Spleen (tissue), 11 donors: ENCODE data around the gene CALN1. TPM values are rescaled to one million over a fixed set of nuclear protein-coding genes. Genes with fewer than 3 reads are reported as not detected.

ENCODE experiments used
- DNase-seq: peaks from one replicate; pipeline ENCODE4 v3.0.0-alpha.2; 2020
- H3K27ac ChIP-seq, 8 donors: fragments of 200-600 bp; sonication (generic) in 7 of 8; 1 replicate in 4 of 8; 2 replicates in 4 of 8; pipeline versions ENCODE4 v1.5.0 to v1.8.0; 2016 to 2021; ENCODE audit warnings: inconsistent platforms in 4 of 8, mild to moderate bottlenecking in 4 of 8, moderate library complexity in 1 of 8
- H3K27me3 ChIP-seq, 7 donors: fragments of 200-600 bp; sonication (generic) in 6 of 7; replicated peaks in 1 of 7; 1 replicate in 4 of 7; 2 replicates in 3 of 7; pipeline versions ENCODE4 v1.5.0 to v1.8.0; 2016 to 2021; ENCODE audit warnings: inconsistent platforms in 3 of 7, mild to moderate bottlenecking in 1 of 7
- H3K36me3 ChIP-seq, 6 donors: fragments of 200-600 bp; sonication (generic) in 5 of 6; 1 replicate in 4 of 6; 2 replicates in 2 of 6; pipeline versions ENCODE4 v1.5.0 to v1.8.0; 2016 to 2021; ENCODE audit warnings: inconsistent platforms in 2 of 6
- H3K4me1 ChIP-seq, 6 donors: fragments of 200-600 bp; sonication (generic) in 5 of 6; 1 replicate in 3 of 6; 2 replicates in 3 of 6; pipeline versions ENCODE4 v1.5.0 to v1.8.0; 2016 to 2021; ENCODE audit warnings: inconsistent platforms in 3 of 6
- H3K4me3 ChIP-seq, 8 donors: fragments of 200-600 bp; sonication (generic) in 7 of 8; 1 replicate in 4 of 8; 2 replicates in 4 of 8; pipeline versions ENCODE4 v1.5.0 to v1.8.0; 2016 to 2021; ENCODE audit warnings: inconsistent platforms in 4 of 8, mild to moderate bottlenecking in 4 of 8, moderate library complexity in 2 of 8
- H3K9me3 ChIP-seq, 8 donors: fragments of 200-600 bp; sonication (generic) in 7 of 8; 1 replicate in 4 of 8; 2 replicates in 4 of 8; pipeline versions ENCODE4 v1.5.0 to v1.8.0; 2016 to 2021; ENCODE audit warnings: inconsistent platforms in 4 of 8
- CTCF ChIP-seq, 11 experiments: fragments of 200-600 bp in 7 of 11; fragments of 450-650 bp in 4 of 11; sonication (generic) in 4 of 11; IDR thresholded peaks in 8 of 11; conservative IDR thresholded peaks in 3 of 11; 1 replicate in 7 of 11; 2 replicates in 4 of 11; pipeline versions ENCODE4 v1.4.0 to v1.8.0; 2016 to 2021; ENCODE audit warnings: antibody characterized with exemption in 11 of 11, inconsistent platforms in 4 of 11, mild to moderate bottlenecking in 1 of 11
- POLR2A ChIP-seq, 3 donors: fragments of 450-650 bp; IDR thresholded peaks; one replicate each; pipeline ENCODE4 v1.5.1; 2017; ENCODE audit warnings: antibody characterized with exemption in 3 of 3, mild to moderate bottlenecking in 1 of 3
- POLR2AphosphoS5 ChIP-seq, 3 donors: sonication (generic); formaldehyde crosslinking; IDR thresholded peaks; one replicate each; pipeline ENCODE4 v1.5.1; 2017; ENCODE audit warnings: antibody characterized with exemption in 3 of 3
- WGBS, 5 donors: extraction: QIAGEN DNeasy Blood & Tissue Kit in 3 of 5; methylation state at CpG; one replicate each; pipeline versions ENCODE4 v1.1.5 to v1.1.7; 2013 to 2018; 5-methylcytosine and 5-hydroxymethylcytosine counted together
- intact Hi-C: fragments of 100-400 bp; cut with DNase I; formaldehyde crosslinking; loops from one replicate; pipeline ENCODE4 v1.15.0; 2023; ENCODE audit warnings: low total_unique reads
- polyA plus RNA-seq, 3 donors: library from polyadenylated mRNA; stranded (reverse); fragments of 200-250 nt; gene quantifications; one replicate each; pipeline ENCODE4 v1.2.1, GENCODE V29; 2013
- total RNA-seq, 7 donors: library from RNA; depleted of rRNA in 3 of 7; stranded (reverse); fragments of >200 nt in 3 of 7; fragmentation: NEBNext Ultra II Directional in 4 of 7; extraction: Animal tissue kit (Norgen Biotek cat#: 25700) in 4 of 7; gene quantifications; one replicate each; pipeline versions ENCODE4 v1.1.0 to v1.2.1, GENCODE V29; 2016 to 2021
- donor health status: healthy with polysubstance abuse.
- donor health status: DM: no; HTN: no; CAD: no; lungs with moderate emphysema.
- donor health status: DM: no; HTN: no; CAD: no.
- donor health status: Bipolar disorder and iron deficiency.
- donor health status: healthy.
- donor health status: DM: no; HTN: no; CAD: no.
- donor health status: DM: yes; HTN: yes; CAD: no.

CALN1 gene
- total and polyA plus RNA-seq, 10 donors, result under 0.01 to 0.19 (median 0.03) TPM; not detected in 7

GRCh38 chr7:71970725-71971124 is 441.4 kb downstream of the CALN1 start:
- intact Hi-C loops, result no loop called here
- no peak for TF ChIP-seq POLR2AphosphoS5 (IDR thresholded peaks at IDR 0.05)
- WGBS, 5 donors, result 60 to 84% (median 74%) methylated on average over 3 of the region's 3 CpGs
- H3K4me1 ChIP-seq, result no peaks in the 10 kb centered on the region
- no peaks in the 10 kb centered on the region for H3K27me3 ChIP-seq
- DNase-seq, result no peak
- no peak overlapping the region for H3K4me3 ChIP-seq
- no peaks in the 10 kb centered on the region for H3K36me3 ChIP-seq
- H3K9me3 ChIP-seq, result no peaks in the 10 kb centered on the region
- H3K27ac ChIP-seq, result no peak overlapping the region

- TF ChIP-seq CTCF (IDR thresholded peaks at IDR 0.05 in 8 of 11, conservative IDR thresholded peaks at IDR 0.05 in 3 of 11) (no peak), POLR2A (IDR thresholded peaks at IDR 0.05) (no peak), POLR2AphosphoS5 (IDR thresholded peaks at IDR 0.05) (no peak)
- WGBS, 5 donors, result 88 to 96% (median 95%) methylated on average over 3 of the region's 3 CpGs
- Histone ChIP-seq H3K36me3 (no peaks in the 10 kb centered on the region), H3K27me3 (no peaks in the 10 kb centered on the region), H3K9me3 (no peaks in the 10 kb centered on the region), H3K27ac (no peak overlapping the region), H3K4me3 (no peak overlapping the region), H3K4me1 (no peaks in the 10 kb centered on the region)
- intact Hi-C loops, result no loop called here
- DNase-seq, result no peak
These were observed 449.5 kb downstream of the CALN1 start for GRCh38 chr7:71962636-71963035.

- no peak for DNase-seq
- Histone ChIP-seq H3K4me3 (no peak overlapping the region), H3K9me3 (no peaks in the 10 kb centered on the region), H3K27me3 (no peaks in the 10 kb centered on the region), H3K27ac (no peak overlapping the region), H3K36me3 (no peaks in the 10 kb centered on the region), H3K4me1 (no peaks in the 10 kb centered on the region)
- intact Hi-C loops, result no loop called here
- TF ChIP-seq POLR2AphosphoS5 (IDR thresholded peaks at IDR 0.05) (no peak), POLR2A (IDR thresholded peaks at IDR 0.05) (no peak)
- WGBS, 5 donors, result 84 to 93% (median 89%) methylated on average over 4 of the region's 4 CpGs
These were observed 450.9 kb downstream of the CALN1 start for GRCh38 chr7:71961283-71961682.

GRCh38 chr7:71942115-71942514 is 470.0 kb downstream of the CALN1 start:
- H3K27ac ChIP-seq, result no peak overlapping the region
- H3K4me3 ChIP-seq, result no peak overlapping the region
- H3K9me3 ChIP-seq, result peaks cover 0 to 17% (median 0%) of the 10 kb centered on the region in 8 donors
- no peak for DNase-seq
- no peaks in the 10 kb centered on the region for H3K36me3 ChIP-seq
- no peaks in the 10 kb centered on the region for H3K4me1 ChIP-seq
- WGBS, 5 donors, result 91 to 94% (median 93%) methylated on average over 17 of the region's 17 CpGs
- TF ChIP-seq CTCF (IDR thresholded peaks at IDR 0.05 in 8 of 11, conservative IDR thresholded peaks at IDR 0.05 in 3 of 11) (no peak), POLR2A (IDR thresholded peaks at IDR 0.05) (no peak), POLR2AphosphoS5 (IDR thresholded peaks at IDR 0.05) (no peak)
- intact Hi-C loops, result no loop called here
- H3K27me3 ChIP-seq, result no peaks in the 10 kb centered on the region

GRCh38 chr7:71937840-71938371 is 474.2 kb downstream of the CALN1 start:
- TF ChIP-seq POLR2A (IDR thresholded peaks at IDR 0.05) (no peak), CTCF (IDR thresholded peaks at IDR 0.05 in 8 of 11, conservative IDR thresholded peaks at IDR 0.05 in 3 of 11) (no peak), POLR2AphosphoS5 (IDR thresholded peaks at IDR 0.05) (no peak)
- no peak for DNase-seq
- intact Hi-C loops, result no loop called here
- H3K4me3 ChIP-seq, result no peak overlapping the region
- H3K36me3 ChIP-seq, result no peaks in the 10 kb centered on the region
- no peaks in the 10 kb centered on the region for H3K27me3 ChIP-seq
- H3K4me1 ChIP-seq, result no peaks in the 10 kb centered on the region
- WGBS, 5 donors, result 69 to 77% (median 70%) methylated on average over 4 of the region's 4 CpGs
- peaks cover 0 to 34% (median 12%) of the 10 kb centered on the region in 8 donors for H3K9me3 ChIP-seq
- no peak overlapping the region for H3K27ac ChIP-seq
